H1 (cell line): ENCODE measurements around the gene RAET1L. TPM values are rescaled to one million over a fixed set of nuclear protein-coding genes. Genes with fewer than 3 reads are reported as not detected.

Experiments
- CTCF ChIA-PET: fragments of 300-600 bp; sonication (Branson Sonifier 250); formaldehyde crosslinking; loops from one replicate; lab custom pipeline; 2021; ENCODE audit not compliant: partially characterized antibody; lab: Charles Lee
- POLR2A ChIA-PET: fragments of 300-600 bp; sonication (Branson Sonifier 250); formaldehyde crosslinking; loops from one replicate; lab custom pipeline; 2021; ENCODE audit warnings: inconsistent platforms; ENCODE audit not compliant: partially characterized antibody; lab: Charles Lee
- DNase-seq, 2 experiments: peaks; one replicate each; pipeline versions ENCODE4 v3.0.0 to v3.0.0-alpha.2; 2010 to 2022; ENCODE audit warnings: low spot score in 2 of 2, low read depth in 1 of 2, mixed read lengths in 1 of 2
- FAIRE-seq: peaks from 2 replicates; lab custom pipeline; 2011; peaks lifted over from hg19 to GRCh38; lab: Jason Lieb, UNC
- H2AFZ ChIP-seq: 2 replicates; pipeline ENCODE4 v1.8.1; 2012; ENCODE audit warnings: low read length, inconsistent platforms
- H2AK5ac ChIP-seq: 2 replicates; pipeline ENCODE4 v1.6.1; 2013; ENCODE audit warnings: low read depth, low read length
- H2BK120ac ChIP-seq: replicated peaks from 2 replicates; pipeline ENCODE3; 2013; ENCODE audit warnings: low read depth, low read length, inconsistent platforms
- H2BK12ac ChIP-seq: 2 replicates; pipeline ENCODE4 v1.6.1; 2013; ENCODE audit warnings: low read depth, low read length
- H2BK15ac ChIP-seq: 2 replicates; pipeline ENCODE4 v1.6.1; 2013; ENCODE audit warnings: low read length
- H2BK20ac ChIP-seq: 2 replicates; pipeline ENCODE4 v1.6.1; 2013; ENCODE audit warnings: low read length
- H2BK5ac ChIP-seq: 2 replicates; pipeline ENCODE4 v1.6.1; 2013; ENCODE audit warnings: low read depth, low read length
- H3K14ac ChIP-seq: 2 replicates; pipeline ENCODE4 v1.6.1; 2013; ENCODE audit warnings: inconsistent platforms; ENCODE audit not compliant: insufficient read length
- H3K18ac ChIP-seq: 2 replicates; pipeline ENCODE4 v1.6.1; 2013; ENCODE audit warnings: low read length; ENCODE audit errors: extremely low read depth
- H3K23ac ChIP-seq: 2 replicates; pipeline ENCODE4 v1.6.1; 2013; ENCODE audit warnings: inconsistent platforms; ENCODE audit not compliant: insufficient read length
- H3K23me2 ChIP-seq: 2 replicates; pipeline ENCODE4 v1.6.1; 2013; ENCODE audit warnings: low read depth, low read length
- H3K27ac ChIP-seq: 2 replicates; pipeline ENCODE4 v1.6.1; 2011; ENCODE audit warnings: low read depth, low read length, inconsistent platforms
- H3K27me3 ChIP-seq, 4 experiments: replicated peaks in 1 of 4; 1 replicate in 1 of 4; 2 replicates in 3 of 4; pipeline versions ENCODE4 v1.6.1 to v1.8.1; 2011 to 2013; ENCODE audit warnings: low read length in 3 of 4, mild to moderate bottlenecking in 3 of 4, inconsistent platforms in 2 of 4, mixed read lengths in 2 of 4, moderate library complexity in 1 of 4; ENCODE audit not compliant: control insufficient read depth in 3 of 4, insufficient read depth in 3 of 4; ENCODE audit errors: extremely low read depth in 1 of 4
- H3K36me3 ChIP-seq, 4 experiments: 2 replicates each; pipeline versions ENCODE4 v1.6.1 to v1.8.1; 2011 to 2013; ENCODE audit warnings: mild to moderate bottlenecking in 4 of 4, low read length in 3 of 4, moderate library complexity in 2 of 4, control low read depth in 1 of 4, inconsistent platforms in 1 of 4; ENCODE audit not compliant: insufficient read depth in 4 of 4, control insufficient read depth in 2 of 4
- H3K4ac ChIP-seq: replicated peaks from 2 replicates; pipeline ENCODE3; 2013; ENCODE audit warnings: low read length, low read depth, mixed read lengths, inconsistent platforms; ENCODE audit not compliant: insufficient read length
- H3K4me1 ChIP-seq, 4 experiments: replicated peaks in 1 of 4; 1 replicate in 1 of 4; 2 replicates in 3 of 4; pipeline versions ENCODE4 v1.6.1 to v1.8.1; 2011 to 2013; ENCODE audit warnings: low read length in 3 of 4, inconsistent platforms in 2 of 4, mixed read lengths in 1 of 4; ENCODE audit not compliant: insufficient read depth in 4 of 4, control insufficient read depth in 3 of 4
- H3K4me2 ChIP-seq, 2 experiments: 2 replicates each; pipeline versions ENCODE4 v1.6.1 to v1.8.1; 2011 to 2013; ENCODE audit warnings: low read depth in 2 of 2, low read length in 2 of 2, control low read depth in 1 of 2, inconsistent platforms in 1 of 2, mild to moderate bottlenecking in 1 of 2; ENCODE audit not compliant: insufficient read depth in 1 of 2
- H3K4me3 ChIP-seq, 4 experiments: fragments of 200-600, 300-600 bp in 1 of 4; sonication (generic), shearing (Covaris generic), sonication (Bioruptor Twin) in 1 of 4; 2 replicates each; pipeline versions ENCODE4 v1.5.1 to v1.8.1; 2011 to 2016; ENCODE audit warnings: low read length in 4 of 4, low read depth in 3 of 4, control low read depth in 2 of 4, inconsistent platforms in 2 of 4, mild to moderate bottlenecking in 2 of 4, mixed read lengths in 1 of 4, moderate library complexity in 1 of 4; ENCODE audit not compliant: insufficient read depth in 2 of 4; ENCODE audit errors: extremely low read depth in 1 of 4
- H3K56ac ChIP-seq: replicated peaks from 2 replicates; pipeline ENCODE3; 2013; ENCODE audit warnings: low read depth, mild to moderate bottlenecking, mixed read lengths, low read length, inconsistent platforms; ENCODE audit not compliant: insufficient read length
- H3K79me1 ChIP-seq: 2 replicates; pipeline ENCODE4 v1.6.1; 2013; ENCODE audit warnings: low read depth, low read length, control low read depth
- H3K79me2 ChIP-seq, 2 experiments: 2 replicates each; pipeline versions ENCODE4 v1.6.1 to v1.8.1; 2012 to 2013; ENCODE audit warnings: low read length in 2 of 2, mild to moderate bottlenecking in 2 of 2, inconsistent platforms in 1 of 2; ENCODE audit not compliant: insufficient read depth in 2 of 2, control insufficient read depth in 1 of 2
- H3K9ac ChIP-seq, 4 experiments: replicated peaks in 1 of 4; 1 replicate in 1 of 4; 2 replicates in 3 of 4; pipeline versions ENCODE4 v1.6.1 to v1.8.1; 2011 to 2013; ENCODE audit warnings: low read depth in 3 of 4, low read length in 3 of 4, control low read depth in 2 of 4, mild to moderate bottlenecking in 2 of 4, moderate library complexity in 2 of 4, inconsistent platforms in 1 of 4; ENCODE audit errors: extremely low read depth in 1 of 4
- H3K9me3 ChIP-seq, 2 experiments: 2 replicates each; pipeline versions ENCODE4 v1.6.1 to v1.8.1; 2012 to 2013; ENCODE audit warnings: mild to moderate bottlenecking in 2 of 2, moderate library complexity in 2 of 2, control low read depth in 1 of 2, inconsistent platforms in 1 of 2, low read depth in 1 of 2, low read length in 1 of 2, mixed read lengths in 1 of 2; ENCODE audit not compliant: insufficient read depth in 2 of 2
- H4K20me1 ChIP-seq, 2 experiments: replicated peaks in 1 of 2; 2 replicates each; pipeline versions ENCODE3 to v1.8.1; 2011 to 2013; ENCODE audit warnings: inconsistent platforms in 2 of 2, low read length in 2 of 2, mild to moderate bottlenecking in 1 of 2; ENCODE audit not compliant: insufficient read depth in 2 of 2, control insufficient read depth in 1 of 2
- H4K5ac ChIP-seq: 2 replicates; pipeline ENCODE4 v1.6.1; 2013; ENCODE audit warnings: low read length, low read depth, mixed read lengths, inconsistent platforms; ENCODE audit not compliant: insufficient read length
- H4K8ac ChIP-seq: 2 replicates; pipeline ENCODE4 v1.8.0; 2013; ENCODE audit warnings: mild to moderate bottlenecking, moderate library complexity, low read length, inconsistent platforms; ENCODE audit not compliant: insufficient read depth; ENCODE audit errors: extremely low read depth
- H4K91ac ChIP-seq: replicated peaks from 2 replicates; pipeline ENCODE3; 2013; ENCODE audit warnings: low read length, mixed read lengths, inconsistent platforms; ENCODE audit not compliant: insufficient read length
- BCL11A ChIP-seq, 2 experiments: IDR thresholded peaks; one replicate each; pipeline ENCODE4 v1.6.1; 2011; ENCODE audit warnings: low read depth in 2 of 2, low read length in 2 of 2, mild to moderate bottlenecking in 2 of 2
- CHD2 ChIP-seq: IDR thresholded peaks from 2 replicates; pipeline ENCODE4 v1.6.1; 2012; ENCODE audit warnings: low read length, improper control_type of control experiment
- FOSL1 ChIP-seq: IDR thresholded peaks from 2 replicates; pipeline ENCODE4 v1.6.1; 2011; ENCODE audit warnings: mild to moderate bottlenecking, low read depth, low read length, moderate library complexity; ENCODE audit not compliant: insufficient read depth
- HDAC2 ChIP-seq, 2 experiments: fragments of 300-600 bp in 1 of 2; sonication (generic) in 1 of 2; IDR thresholded peaks; 2 replicates each; pipeline ENCODE4 v1.6.1; 2011 to 2012; ENCODE audit warnings: low read depth in 2 of 2, low read length in 2 of 2, mild to moderate bottlenecking in 2 of 2, moderate library complexity in 2 of 2, borderline replicate concordance in 1 of 2, inconsistent platforms in 1 of 2
- JUND ChIP-seq: IDR thresholded peaks from 2 replicates; pipeline ENCODE4 v1.6.1; 2011; ENCODE audit warnings: mild to moderate bottlenecking, improper control_type of control experiment, low read length
- RAD21 ChIP-seq, 2 experiments: IDR thresholded peaks in 1 of 2; conservative IDR thresholded peaks in 1 of 2; 2 replicates each; pipeline ENCODE4 v1.6.1; 2011; ENCODE audit warnings: low read depth in 2 of 2, low read length in 2 of 2, improper control_type of control experiment in 1 of 2, inconsistent platforms in 1 of 2, mild to moderate bottlenecking in 1 of 2, moderate library complexity in 1 of 2
- RBBP5 ChIP-seq: IDR thresholded peaks from 2 replicates; pipeline ENCODE4 v1.7.1; 2012; ENCODE audit warnings: low read depth, mild to moderate bottlenecking, inconsistent platforms, low read length, moderate library complexity, borderline replicate concordance
- SIX5 ChIP-seq: IDR thresholded peaks from 2 replicates; pipeline ENCODE4 v1.6.1; 2011; ENCODE audit warnings: mild to moderate bottlenecking, low read depth, low read length
- SUZ12 ChIP-seq: fragments of 200-600 bp; sonication (generic); IDR thresholded peaks from 2 replicates; pipeline ENCODE4 v1.6.1; 2012; ENCODE audit warnings: mild to moderate bottlenecking, inconsistent platforms, low read length, moderate library complexity, mixed read lengths
- TBP ChIP-seq: IDR thresholded peaks from 2 replicates; pipeline ENCODE4 v1.6.1; 2011; ENCODE audit warnings: low read depth, low read length, improper control_type of control experiment
- TCF12 ChIP-seq: IDR thresholded peaks from 2 replicates; pipeline ENCODE4 v1.6.1; 2011; ENCODE audit warnings: low read depth, mild to moderate bottlenecking, low read length
- TEAD4 ChIP-seq: IDR thresholded peaks from 2 replicates; pipeline ENCODE4 v1.6.1; 2012; ENCODE audit warnings: low read depth, low read length, inconsistent platforms, mixed read lengths
- WGBS, 2 experiments: shearing (Covaris generic) in 1 of 2; methylation state at CpG; one replicate each; pipeline versions ENCODE4 v1.1.6 to v1.1.7; 2013 to 2015; ENCODE audit warnings: low lambda C conversion rate in 2 of 2, mixed read lengths in 2 of 2, inconsistent platforms in 1 of 2, low coverage in 1 of 2, missing lambda C conversion rate in 1 of 2; ENCODE audit not compliant: insufficient replicate concordance in 2 of 2, insufficient coverage in 1 of 2, insufficient read length in 1 of 2; ENCODE audit errors: extremely low coverage in 1 of 2, missing lambda C conversion rate in 1 of 2; 5-methylcytosine and 5-hydroxymethylcytosine counted together
- polyA plus RNA-seq, 7 experiments: library from polyadenylated mRNA; depleted of rRNA in 3 of 7; stranded (reverse) in 5 of 7; unstranded in 2 of 7; fragments of >200 nt in 5 of 7; fragments of 200-250 nt in 2 of 7; gene quantifications; 1 replicate in 5 of 7; 2 replicates in 1 of 7; 4 replicates in 1 of 7; pipeline versions ENCODE4 v1.2.1 to v1.2.3, GENCODE V29; 2011 to 2013; ENCODE audit warnings: missing spikeins in 2 of 7, mixed read lengths in 2 of 7
- total RNA-seq: library from RNA; stranded (reverse); fragmentation: NEBNext Ultra II Directional; extraction: Animal tissue kit (Norgen Biotek cat#: 25700); gene quantifications from 2 replicates; pipeline ENCODE4 v1.2.1, GENCODE V29; 2021
- TF ChIP-seq, protein P1 (sequence below): IDR thresholded peaks from 2 replicates; pipeline ENCODE4 v1.6.1; 2012; ENCODE audit warnings: inconsistent platforms
- TF ChIP-seq, protein P2 (sequence below): IDR thresholded peaks from 2 replicates; pipeline ENCODE4 v1.6.1; 2011; ENCODE audit warnings: low read depth, mild to moderate bottlenecking, low read length; ENCODE audit not compliant: insufficient read depth

RAET1L gene
- total and polyA plus RNA-seq, 2 of the 8 experiments (the other 6 are each of a cell fraction or from before 2014, with no cell fraction given), result not detected

DNA sequence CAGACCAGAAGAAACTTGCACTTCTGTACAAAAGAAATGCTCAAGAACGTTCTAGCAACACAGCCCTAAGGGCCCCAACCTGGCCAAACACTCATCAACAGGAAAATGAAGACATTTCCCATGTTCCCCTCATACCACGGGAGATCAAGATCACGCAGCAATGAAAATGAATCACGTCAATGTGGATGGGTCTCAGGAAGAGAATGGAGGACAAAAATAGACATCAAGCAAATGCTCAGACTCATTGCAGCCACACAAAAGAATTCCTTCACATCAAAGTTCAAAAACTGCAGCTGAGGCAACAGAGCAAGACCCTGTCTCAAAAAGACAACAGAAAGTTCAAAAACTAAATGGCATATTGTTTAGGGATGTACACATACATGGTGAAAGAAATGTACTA lies 25.5 kb upstream of the RAET1L start:
- peaks cover 0 to 2% (median 0%) of the 10 kb centered on the region in 4 experiments; a peak in 3 of 7 replicates for H3K27me3 ChIP-seq
- H3K36me3 ChIP-seq, result no peaks in the 10 kb centered on the region
- no peak overlapping the region for H3K23ac ChIP-seq
- H2AK5ac ChIP-seq, result no peak overlapping the region
- H4K8ac ChIP-seq, result no peak overlapping the region
- no peaks in the 10 kb centered on the region for H4K20me1 ChIP-seq
- no peaks in the 10 kb centered on the region for H3K79me1 ChIP-seq
- no peaks in the 10 kb centered on the region for H3K23me2 ChIP-seq
- no peak overlapping the region for H2BK120ac ChIP-seq
- DNase-seq (no peak), FAIRE-seq (no peak)
- H4K91ac ChIP-seq, result no peak overlapping the region
- H3K27ac ChIP-seq, result no peak overlapping the region
- no peak overlapping the region for H3K4me2 ChIP-seq
- no peak overlapping the region for H2BK5ac ChIP-seq
- WGBS, 2 experiments, result 74% methylated on average over 4 of the region's 4 CpGs; no CpG with 5 or more reads in 1 of the 2 experiments
- H3K4me3 ChIP-seq, result no peak overlapping the region
- H3K18ac ChIP-seq, result no peak overlapping the region
- no peaks in the 10 kb centered on the region for H3K4me1 ChIP-seq
- POLR2A ChIA-PET, result no interaction called here
- H3K14ac ChIP-seq, result no peak overlapping the region
- no peak overlapping the region for H2BK20ac ChIP-seq
- H4K5ac ChIP-seq, result no peak overlapping the region
- H2BK12ac ChIP-seq, result no peak overlapping the region
- H2AFZ ChIP-seq, result no peak overlapping the region
- no peaks in the 10 kb centered on the region for H3K79me2 ChIP-seq
- no peak overlapping the region for H3K56ac ChIP-seq
- CTCF ChIA-PET, result interaction anchor here (0.6 to 5.5 kb wide), 2 partner anchors 20 to 119 kb away, joined by 3 to 54 read pairs; partner anchors contain the start of gene ULBP3
- no peak overlapping the region for H2BK15ac ChIP-seq
- no peak overlapping the region for H3K4ac ChIP-seq
- no peaks in the 10 kb centered on the region; a peak in 1 of 4 replicates for H3K9me3 ChIP-seq
- no peak overlapping the region for H3K9ac ChIP-seq
- TF ChIP-seq BCL11A (IDR thresholded peaks at IDR 0.05; ENCODE audit: low read depth in 2 of 2, low read length in 2 of 2) (no peak), SIX5 (no peak), TCF12 (no peak), JUND (no peak), RBBP5 (no peak), TEAD4 (no peak), RAD21 (IDR thresholded peaks at IDR 0.05 in 1 of 2, conservative IDR thresholded peaks at IDR 0.05 in 1 of 2; ENCODE audit: low read depth in 2 of 2, low read length in 2 of 2) (no peak), CHD2 (no peak), TBP (no peak), HDAC2 (IDR thresholded peaks at IDR 0.05; ENCODE audit: borderline replicate concordance in 1 of 2, low read depth in 2 of 2, low read length in 2 of 2) (no peak), FOSL1 (no peak), SUZ12 (no peak)
- TF ChIP-seq, protein P1, sequence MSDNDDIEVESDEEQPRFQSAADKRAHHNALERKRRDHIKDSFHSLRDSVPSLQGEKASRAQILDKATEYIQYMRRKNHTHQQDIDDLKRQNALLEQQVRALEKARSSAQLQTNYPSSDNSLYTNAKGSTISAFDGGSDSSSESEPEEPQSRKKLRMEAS, result no peak
- TF ChIP-seq, protein P2, sequence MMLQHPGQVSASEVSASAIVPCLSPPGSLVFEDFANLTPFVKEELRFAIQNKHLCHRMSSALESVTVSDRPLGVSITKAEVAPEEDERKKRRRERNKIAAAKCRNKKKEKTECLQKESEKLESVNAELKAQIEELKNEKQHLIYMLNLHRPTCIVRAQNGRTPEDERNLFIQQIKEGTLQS, result no peak
